Measurements from ENCODE around the gene ZW10.
A peak's percentile ranks its signal among the peaks of the same experiment; 100 is the strongest.
"Not testable (repeated sequence)": the region's sequence is repeated elsewhere in the genome, so short reads cannot be mapped to it uniquely, and the experiment has no call there.

The ZW10 gene, protein sequence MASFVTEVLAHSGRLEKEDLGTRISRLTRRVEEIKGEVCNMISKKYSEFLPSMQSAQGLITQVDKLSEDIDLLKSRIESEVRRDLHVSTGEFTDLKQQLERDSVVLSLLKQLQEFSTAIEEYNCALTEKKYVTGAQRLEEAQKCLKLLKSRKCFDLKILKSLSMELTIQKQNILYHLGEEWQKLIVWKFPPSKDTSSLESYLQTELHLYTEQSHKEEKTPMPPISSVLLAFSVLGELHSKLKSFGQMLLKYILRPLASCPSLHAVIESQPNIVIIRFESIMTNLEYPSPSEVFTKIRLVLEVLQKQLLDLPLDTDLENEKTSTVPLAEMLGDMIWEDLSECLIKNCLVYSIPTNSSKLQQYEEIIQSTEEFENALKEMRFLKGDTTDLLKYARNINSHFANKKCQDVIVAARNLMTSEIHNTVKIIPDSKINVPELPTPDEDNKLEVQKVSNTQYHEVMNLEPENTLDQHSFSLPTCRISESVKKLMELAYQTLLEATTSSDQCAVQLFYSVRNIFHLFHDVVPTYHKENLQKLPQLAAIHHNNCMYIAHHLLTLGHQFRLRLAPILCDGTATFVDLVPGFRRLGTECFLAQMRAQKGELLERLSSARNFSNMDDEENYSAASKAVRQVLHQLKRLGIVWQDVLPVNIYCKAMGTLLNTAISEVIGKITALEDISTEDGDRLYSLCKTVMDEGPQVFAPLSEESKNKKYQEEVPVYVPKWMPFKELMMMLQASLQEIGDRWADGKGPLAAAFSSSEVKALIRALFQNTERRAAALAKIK

DNA sequence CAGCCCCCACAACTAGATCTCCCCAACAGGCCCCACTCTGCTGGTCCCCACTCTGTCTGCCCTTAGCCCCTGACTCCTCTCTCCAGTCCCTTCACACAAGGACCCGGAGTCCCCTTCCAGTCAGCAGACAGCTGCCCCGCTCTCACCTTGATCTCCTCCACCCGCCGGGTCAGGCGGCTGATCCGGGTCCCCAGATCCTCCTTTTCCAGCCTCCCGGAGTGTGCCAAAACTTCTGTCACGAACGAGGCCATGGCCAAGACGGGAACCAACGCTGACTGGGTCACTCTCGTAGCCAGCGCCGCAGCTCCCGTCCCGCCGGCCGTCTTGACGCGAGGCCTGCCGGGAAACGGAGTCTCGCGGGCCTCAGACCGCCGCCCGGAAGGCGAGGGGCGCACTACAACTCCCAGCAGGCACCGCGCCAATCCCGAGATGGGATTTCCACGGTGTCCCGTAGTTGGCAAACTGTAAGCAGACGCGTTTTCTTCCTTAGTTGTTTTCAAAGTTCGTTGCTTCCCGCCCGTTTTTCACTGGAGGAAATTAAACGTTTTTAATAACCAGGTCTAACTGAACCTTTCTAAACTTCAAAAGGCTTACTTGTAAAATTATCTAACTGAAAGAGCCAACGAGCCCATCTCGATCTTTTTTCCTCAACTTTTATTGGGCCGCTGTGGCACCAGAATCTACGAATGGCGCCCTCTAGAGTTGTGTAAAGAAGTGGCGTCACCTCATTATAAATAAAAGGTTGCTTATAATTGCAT lies at the start of gene ZW10:
Gene ZW10, minus strand, starts transcription at position 277 of the 758 bp plus-strand sequence. Its CDS starts 26 bp downstream, at position 251.
- peak; percentile 55 to 99 (median 92) for DNase-seq

DNA sequence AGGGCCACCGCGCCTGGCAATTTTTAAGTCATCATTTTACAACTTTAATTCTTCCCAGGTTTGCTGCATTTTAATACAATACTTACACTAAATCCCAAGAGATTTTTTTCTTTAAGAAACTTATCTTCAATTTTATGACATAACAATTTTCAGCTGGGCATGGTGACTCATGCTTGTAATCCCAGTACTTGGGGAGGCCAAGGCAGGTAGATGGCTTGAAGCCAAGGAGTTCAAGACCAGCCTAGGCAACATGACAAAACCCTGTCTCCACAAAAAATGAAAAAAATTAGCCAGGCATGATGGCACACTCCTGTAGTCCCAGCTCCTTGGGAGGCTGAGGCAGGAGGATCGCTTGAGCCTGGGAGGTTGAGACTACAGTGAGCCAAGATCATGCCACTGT lies 44.9 kb upstream of the ZW10 start:
- DNase-seq: no peak

DNA sequence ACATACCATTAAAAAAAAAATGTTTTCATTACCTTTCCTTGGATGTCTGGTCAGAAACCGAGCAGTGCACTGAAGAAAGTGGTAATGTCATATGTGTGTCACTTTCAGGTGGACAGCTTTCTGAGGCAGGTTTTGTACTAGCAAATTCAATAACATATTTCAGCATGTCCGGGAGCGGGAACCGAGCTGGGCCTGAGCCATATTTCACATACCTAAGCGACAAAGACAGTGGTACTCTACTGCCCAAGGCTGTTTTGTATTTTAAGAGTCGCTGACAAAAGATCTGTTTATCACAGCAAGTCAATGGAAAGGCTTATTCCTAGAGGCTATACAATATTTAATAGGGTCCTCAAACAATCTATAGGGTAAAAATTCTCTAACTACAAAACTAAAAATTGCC lies 44.1 kb upstream of the ZW10 start:
- DNase-seq: no peak

DNA sequence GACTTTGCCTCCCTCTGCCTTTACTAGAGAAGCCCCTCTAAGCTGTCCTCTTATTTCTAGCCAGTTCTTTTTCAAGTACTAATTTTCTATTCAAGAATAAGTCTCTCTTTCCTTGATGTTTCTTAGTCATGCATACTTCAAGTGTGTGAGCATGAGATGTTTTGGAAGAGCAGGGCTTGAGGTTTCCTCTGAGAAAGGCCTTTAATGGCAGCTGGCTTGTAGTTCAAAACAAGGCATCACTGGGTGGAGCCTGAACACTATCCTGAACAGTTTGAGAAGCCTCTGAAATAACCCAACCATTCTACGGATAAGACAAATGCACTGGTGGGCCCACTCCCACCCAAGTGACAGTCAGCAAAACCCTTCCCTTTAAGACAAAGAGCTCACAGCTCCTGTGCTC lies 43.7 kb upstream of the ZW10 start:
- no peak for DNase-seq

DNA sequence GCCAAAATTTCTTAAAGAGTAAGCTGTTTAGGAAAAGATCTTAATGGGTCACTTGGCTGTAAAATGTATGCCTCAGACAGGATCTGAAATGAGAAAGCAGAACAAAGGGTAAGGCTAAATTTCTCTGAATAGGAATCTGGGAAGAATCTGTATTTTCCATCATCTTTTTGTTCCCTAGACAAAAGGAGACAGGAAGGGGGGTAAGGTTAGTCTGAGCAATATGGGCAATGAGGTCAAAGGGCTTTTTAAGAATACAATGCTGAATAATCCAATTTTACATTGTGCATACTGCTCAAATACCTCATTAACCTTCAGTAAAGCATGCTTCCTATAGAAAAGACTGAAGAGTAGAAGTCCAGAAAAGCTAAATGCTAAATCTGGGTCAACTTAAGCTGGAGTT lies 40.7 kb upstream of the ZW10 start:
- no peak for DNase-seq

DNA sequence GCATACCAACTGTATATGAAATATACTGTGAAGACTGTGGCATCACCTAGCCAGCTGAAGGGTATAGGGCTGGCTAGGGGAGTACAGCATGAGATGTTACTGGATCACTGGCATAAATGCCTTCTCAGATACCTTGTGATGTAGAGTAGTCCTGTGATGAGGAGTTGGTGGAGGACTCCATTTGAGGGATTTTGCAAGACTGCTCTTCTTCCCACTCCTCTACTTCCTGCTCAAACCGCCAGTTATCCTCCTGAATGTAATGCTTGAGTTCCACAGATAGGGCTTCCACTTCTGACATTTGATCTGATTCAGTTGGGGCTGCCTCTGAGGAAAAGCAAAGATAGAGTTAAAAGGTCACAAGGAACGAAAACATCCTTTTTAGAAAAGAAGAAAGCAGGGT lies 35.4 kb upstream of the ZW10 start:
- DNase-seq: no peak

DNA sequence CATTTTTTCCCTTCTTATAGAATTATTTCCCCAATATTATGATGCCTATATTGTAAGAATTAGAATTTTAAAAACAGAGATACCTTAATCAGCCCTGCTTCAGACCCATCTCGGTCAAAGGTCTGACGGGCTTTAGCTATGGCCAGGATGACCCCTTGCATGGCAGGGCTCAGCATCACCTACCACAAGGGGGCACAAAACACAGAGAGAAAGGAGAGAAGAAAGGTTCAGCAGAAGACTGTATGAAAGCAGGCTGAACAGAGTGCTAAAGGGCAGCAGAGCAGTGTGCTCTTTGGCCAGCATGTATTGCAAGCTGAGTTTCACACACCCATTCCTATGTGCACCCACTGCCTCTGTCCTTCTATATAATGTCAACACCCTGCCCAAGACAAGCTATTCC lies 32.9 kb upstream of the ZW10 start:
- no peak for DNase-seq

DNA sequence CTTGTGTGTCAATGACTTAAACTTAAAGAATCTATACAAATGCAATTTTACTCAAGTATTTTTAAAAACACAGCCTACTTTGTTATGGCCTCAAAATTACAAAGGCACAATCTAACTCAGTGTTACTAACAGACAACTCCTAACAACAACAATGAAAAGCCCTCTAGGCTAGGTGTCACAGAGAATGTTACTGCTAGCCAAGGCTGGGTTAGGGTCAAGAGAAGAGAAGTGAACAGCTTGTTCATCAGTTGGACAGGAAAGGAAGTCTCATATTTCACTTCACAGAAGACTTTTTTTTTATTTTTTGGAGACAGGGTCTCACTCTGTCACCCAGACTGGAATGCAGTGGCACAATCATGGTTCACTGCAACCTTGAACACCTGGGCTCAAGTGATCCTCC lies 32.1 kb upstream of the ZW10 start:
- no peak for DNase-seq

DNA sequence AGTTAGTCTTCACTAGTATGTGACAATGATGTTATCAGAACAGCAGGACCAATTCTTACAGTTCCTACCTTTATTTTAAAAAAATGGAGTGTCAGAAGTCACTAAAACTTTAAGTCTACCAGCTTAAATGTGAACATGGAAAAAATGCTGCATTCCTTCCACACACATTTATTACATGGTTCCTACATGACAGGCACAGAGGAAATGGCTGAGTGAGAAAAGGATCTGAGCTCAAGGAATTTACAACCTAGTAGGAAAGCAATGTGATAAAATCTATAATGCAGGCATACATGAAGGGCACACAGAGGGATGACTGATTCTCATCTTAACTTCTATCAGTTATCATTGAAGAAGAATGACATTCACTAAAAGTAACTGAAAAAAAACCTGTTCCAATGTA lies 29.1 kb upstream of the ZW10 start:
- no peak for DNase-seq

DNA sequence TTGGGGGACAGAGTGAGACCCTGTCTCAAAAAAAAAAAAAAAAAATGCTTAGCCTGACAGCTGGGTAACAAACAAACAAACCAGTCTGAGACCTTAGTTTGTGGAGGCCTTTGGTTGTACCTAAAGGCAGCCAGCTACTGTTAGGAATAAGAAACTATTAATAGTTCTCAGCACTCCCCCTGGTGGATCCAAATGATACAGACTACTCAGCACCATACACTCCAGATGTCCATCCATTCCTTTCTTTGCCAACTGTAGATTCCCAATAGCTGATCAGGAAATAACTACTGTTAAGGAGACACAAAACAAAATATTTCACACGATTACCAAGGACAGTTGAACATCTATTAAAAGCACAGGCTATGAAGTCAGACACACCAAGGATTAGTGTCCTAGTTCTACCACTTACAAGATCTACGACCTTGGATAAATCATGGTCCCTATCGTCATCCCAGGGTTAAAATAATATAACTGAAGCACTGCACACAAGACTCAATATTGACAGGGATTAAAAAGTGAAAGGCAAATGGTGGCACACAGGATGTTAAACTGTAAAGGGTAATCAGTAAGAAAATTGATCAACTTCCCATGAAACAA lies 23.3 kb upstream of the ZW10 start:
- DNase-seq: peak in 8 of 51 donors; percentile 5 to 56 (median 21)

DNA sequence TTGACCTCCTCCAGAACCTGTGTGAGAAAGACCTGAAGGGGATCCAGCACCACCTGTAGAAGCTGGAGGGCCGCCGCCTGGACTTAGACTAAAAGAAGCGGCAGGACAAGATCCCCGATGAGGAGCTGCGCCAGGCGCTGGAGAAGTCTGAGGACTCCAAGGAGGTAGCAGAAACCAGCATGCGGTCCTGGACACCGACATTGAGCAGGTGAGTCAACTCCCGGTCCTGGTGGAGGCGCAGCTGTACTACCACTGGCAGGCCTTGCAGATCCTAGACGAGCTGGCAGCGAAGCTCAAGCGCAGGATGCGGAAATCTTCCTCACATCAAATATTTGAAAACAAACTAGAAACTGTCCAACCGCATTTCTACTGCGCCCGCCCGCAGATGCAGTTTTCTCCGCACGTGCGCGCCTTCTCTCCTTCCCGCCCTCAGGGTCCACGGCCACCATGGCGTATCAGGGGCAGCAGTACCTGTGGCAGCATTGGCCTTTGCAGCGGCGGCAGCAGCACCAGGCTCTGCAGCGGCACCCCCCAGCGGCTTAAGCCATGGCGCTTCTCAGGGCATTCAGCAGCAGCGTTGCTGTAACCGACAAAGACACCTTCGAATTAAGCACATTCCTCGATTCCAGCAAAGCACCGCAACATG lies 16.3 kb upstream of the ZW10 start:
- no peak for DNase-seq

DNA sequence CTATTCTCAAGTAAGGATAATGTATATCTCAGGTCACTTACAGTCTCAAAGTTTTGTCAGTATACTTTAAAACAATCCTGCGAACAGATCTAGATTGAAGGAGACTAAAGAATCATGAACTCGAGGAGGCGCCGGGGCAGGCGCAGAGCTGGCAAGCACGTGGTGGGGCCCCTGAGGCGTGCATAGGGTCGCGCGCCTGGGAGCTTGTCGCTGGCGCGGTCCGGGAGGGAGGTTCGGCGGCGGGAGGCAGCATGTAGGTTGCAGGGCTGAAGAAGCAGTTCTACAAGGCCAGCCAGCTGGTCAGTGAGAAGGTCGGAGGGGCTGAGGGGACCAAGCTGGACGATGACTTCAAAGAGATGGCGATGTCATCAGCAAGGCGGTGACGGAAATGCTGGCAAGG lies 15.5 kb upstream of the ZW10 start:
- not testable (repeated sequence) for DNase-seq

DNA sequence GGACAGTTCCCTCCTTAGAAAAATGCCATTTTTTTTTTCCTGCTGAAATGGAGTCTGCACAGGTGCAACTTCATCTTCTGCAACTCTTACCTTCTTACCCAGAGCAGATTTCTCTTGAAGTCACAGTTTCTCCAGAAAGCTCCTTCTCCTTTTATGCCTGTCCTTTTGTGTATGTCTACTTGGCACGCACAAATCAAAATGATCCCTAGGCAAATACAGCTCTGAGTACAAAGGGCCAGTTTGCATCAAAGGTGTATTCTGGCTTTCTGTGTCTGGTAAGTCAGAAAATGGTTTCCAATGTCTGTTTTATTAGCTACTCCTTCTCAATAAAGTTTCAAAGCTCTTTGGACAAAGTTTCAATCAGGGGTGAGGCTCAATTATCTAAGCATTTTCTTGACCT lies 8.6 kb upstream of the ZW10 start:
- no peak for DNase-seq

DNA sequence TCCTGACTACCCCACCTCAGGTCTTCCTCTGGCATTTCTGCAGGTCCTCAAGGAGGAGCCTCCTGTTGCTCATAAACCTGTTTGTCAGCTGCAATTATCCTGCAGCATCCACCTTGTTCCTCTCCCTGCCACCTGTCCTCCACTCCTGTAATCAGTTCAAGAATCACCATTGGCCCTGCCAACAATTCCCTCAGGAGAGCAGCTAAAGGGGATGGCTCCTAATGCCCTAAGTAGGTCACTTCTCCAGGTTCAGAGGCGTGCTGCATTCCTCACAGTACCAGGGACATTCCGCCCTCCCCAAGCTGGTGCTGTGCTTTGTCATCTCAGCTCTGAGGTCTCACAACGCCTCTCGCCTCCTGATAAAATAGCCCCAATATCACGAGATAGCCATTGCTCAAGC lies 8.2 kb upstream of the ZW10 start:
- DNase-seq: no peak

DNA sequence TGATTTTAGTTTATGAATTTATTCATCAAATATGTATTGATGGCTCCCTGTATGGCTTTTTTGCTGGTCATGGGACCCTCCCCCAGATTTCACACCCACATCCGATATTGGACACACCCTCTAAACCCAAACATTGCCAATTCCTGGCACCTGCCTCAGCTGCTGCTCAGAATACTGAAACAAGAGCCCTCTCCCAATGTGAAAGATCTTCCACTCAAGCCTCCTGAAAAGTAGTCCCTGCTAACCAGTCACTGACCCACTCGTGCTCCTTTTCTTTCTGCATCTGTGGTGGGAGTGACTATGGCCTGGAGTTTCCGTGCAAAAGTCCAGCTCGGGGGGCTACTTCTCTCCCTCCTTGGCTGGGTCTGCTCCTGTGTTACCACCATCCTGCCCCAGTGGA lies 6.0 kb upstream of the ZW10 start, which contains the start of gene CLDN25:
Gene CLDN25, plus strand, starts transcription at position 301 of the 400 bp plus-strand sequence. Its CDS starts 0 bp downstream, at position 301.
- no peak for DNase-seq

DNA sequence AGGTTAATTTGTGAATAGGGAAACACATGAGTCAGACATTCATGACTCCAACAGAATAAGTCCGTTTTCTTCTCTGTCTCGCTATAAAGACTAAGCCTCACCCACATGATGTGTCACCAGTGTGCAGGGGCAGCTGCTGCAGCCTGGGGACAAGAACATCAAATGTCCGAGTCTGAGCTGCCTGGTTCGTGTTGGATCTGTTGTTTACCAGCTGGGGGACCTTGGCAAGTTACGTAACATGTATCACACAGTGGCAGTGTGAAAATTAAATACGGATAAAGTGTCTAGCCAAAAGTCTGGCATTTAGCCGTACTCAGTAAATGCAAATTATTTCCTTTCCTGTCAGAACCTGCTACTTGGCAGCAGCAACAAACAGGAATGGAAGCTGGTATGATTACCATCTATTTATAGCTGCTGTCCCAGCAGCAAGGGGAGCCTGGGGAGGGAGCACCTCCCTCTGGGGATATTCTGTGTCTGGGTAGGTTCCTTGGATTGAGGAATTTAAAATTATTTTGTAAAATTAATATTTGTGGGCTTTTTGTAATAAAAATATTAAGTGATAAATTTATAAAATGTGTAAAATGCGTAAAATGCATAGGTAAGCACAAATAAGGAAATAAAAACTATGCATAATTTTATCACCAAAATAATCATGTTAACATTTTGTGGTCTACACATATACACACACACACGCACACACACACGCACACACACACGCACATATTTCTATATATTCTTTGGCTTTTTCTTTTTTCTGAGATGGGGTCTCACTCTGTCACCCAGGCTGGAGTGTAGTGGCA lies 4.8 kb upstream of the ZW10 start:
- peak in 41 of 51 donors; percentile 4 to 86 (median 39) for DNase-seq

DNA sequence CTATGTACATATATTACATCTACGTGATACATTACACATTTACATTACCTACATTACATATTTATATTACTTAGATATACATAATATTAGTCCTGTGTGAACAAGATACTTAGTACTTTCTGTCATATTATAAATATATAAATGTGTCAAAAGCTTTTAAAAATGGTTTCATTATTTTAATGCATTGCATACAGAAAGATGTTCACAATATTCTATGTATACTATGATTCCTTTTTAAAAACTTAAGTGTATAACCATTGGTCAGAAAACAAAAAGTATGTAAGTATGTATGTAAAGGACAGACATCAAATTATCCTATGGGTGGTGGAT lies 647 bp upstream of the ZW10 start:
- no peak for DNase-seq

DNA sequence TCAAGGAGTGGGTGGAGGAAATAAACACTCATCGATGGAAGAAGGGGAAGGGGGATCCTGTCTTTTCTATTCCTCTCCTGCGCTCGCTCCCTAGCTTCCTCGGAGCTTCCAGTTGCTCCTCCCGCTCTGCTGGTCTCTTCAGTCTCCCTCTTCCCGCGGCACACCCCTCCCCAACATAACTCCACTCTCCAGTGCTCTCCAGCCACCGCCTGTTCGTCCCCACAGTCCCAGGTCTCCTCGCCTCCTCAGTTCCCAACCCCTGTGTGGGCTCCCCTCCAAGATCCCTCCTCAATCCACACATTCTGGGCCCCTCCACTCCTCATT lies 438 bp downstream of the ZW10 start:
- peak in 3 of 51 donors; percentile 34 to 51 (median 45) for DNase-seq

DNA sequence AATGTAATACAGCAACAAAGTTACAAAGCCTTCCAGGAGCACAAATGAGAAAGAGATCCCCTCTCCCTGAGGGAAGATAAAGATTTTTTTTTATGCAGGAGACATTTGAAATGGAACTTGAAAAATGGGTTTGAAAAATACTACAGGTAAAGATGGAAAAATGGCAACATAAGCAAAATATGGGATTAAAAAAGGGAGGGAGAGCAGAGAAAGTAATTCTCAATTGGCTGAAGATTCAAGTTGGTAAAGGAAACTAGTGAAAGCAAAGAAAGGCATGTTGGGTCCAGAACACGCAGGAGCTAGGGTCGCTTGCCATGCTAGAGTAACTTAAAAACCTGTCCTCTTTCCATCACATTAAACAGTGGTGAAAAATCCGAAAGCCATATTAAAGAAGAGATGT lies 1.5 kb downstream of the ZW10 start:
- no peak for DNase-seq

DNA sequence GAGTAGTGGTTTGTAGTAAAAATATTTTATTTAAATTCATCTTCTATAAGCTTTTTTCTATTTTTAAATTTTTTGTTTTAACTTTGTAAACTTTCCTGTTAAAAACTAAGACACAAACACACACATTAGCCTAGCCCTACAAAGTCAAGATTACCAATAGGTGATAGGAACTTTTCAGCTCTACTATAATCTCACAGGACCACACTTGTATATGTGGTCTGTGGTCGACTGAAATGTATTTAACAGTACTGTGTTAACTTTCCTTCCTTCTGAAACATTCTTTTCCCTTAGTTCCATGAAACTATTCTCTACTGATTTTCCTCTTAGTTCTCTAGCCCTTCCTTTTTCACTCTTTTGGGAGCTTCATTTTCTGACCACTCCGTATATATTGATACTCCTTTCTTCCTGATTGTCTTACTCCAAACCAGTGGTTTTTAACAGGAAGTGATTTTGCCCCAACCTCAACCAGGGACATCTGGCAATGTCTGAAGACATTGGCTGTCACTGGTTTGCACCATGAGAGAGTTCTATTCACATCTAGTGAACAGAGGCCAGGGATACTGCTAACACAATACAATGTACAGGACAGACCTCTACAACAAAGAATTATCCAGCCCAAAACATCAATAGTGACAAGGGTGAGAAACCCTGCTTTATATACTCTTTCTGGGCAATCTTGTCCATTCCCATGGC lies 8.8 kb downstream of the ZW10 start:
- no peak for DNase-seq
